GM18951 (cell line): ENCODE measurements around the gene LRRC45.

Experiments used
- POLR2A ChIP-seq: IDR thresholded peaks from 4 replicates; pipeline ENCODE4 v1.6.1; 2011; ENCODE audit warnings: mild to moderate bottlenecking; ENCODE audit not compliant: insufficient read length, insufficient read depth; ENCODE audit errors: extremely low read depth
- in situ Hi-C: fragments of 300-500 bp; cut with MboI; formaldehyde crosslinking; loops from one replicate; pipeline ENCODE4 v1.12.0; 2022; ENCODE audit warnings: low sequenced_read_pairs, mixed read lengths, inconsistent platforms; ENCODE audit not compliant: unreplicated experiment

The LRRC45 gene

DNA sequence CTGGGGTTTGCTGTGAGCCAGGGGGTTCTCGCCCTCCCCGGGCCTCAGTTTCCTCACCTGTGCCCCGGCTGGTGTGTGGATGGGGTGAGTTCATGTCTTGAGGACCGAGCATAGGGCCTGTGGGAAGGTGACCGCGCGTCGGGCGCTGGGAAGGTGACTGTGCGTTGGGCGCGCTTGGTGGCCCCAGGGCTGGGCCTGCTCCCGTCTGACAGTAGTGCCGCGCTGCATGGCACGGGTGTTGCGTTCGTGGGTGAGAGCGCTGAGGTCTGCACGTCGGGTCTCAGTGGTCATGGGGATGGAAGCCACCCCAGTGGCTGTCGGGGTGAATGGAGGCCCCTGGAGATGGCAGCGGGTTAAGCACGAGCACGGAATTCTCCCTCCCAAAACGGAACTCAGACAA, 36.5 kb upstream of the LRRC45 start:
- no peak for TF ChIP-seq POLR2A
- in situ Hi-C loops, result no loop called here

GRCh38 chr17:81987161-81987770, 35.8 kb upstream of the LRRC45 start:
- in situ Hi-C loops, result no loop called here
- TF ChIP-seq POLR2A, result no peak

DNA sequence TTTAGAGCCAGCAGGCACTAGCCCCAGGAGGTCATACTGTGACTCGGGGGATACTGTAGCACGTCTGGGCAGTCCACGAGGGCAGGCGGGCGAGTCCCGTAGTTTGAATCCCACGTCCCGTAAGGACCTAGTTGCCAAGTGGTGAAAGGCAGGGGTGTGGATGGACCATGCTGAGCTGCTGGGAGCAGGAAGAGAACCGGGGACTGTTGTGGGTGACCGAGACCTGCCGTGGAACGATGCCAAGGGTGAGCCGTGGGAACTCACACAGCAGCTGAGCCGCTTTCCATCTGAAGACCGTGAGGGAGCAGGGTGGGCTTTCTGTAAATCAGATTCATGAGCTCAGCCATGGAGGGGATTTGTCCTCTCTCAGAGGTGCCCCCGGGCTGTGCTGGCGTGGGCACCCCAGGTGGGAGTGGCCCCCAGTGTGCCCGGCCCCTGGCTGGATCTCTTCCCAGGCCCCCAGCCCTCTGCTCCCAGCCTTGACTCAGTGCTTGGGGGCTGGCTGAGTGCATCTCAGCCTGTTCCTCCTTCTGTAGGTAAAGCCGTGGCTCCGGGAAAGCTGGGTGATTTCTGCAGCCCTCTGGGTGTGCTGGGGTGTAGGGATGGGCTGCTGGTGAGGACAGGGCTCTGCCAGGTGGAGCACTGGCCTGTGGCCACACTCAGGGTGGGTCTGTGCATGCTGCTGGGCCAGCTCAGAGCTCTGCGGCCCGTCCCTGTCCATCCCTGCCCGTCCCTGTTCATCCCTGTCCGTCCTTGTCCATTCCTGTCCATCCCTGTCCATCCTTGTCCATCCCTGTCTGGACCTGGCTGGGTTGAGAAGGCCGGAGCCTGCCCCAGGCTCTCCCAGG, 32.0 kb upstream of the LRRC45 start:
- in situ Hi-C loops, result no loop called here
- TF ChIP-seq POLR2A, result no peak

DNA sequence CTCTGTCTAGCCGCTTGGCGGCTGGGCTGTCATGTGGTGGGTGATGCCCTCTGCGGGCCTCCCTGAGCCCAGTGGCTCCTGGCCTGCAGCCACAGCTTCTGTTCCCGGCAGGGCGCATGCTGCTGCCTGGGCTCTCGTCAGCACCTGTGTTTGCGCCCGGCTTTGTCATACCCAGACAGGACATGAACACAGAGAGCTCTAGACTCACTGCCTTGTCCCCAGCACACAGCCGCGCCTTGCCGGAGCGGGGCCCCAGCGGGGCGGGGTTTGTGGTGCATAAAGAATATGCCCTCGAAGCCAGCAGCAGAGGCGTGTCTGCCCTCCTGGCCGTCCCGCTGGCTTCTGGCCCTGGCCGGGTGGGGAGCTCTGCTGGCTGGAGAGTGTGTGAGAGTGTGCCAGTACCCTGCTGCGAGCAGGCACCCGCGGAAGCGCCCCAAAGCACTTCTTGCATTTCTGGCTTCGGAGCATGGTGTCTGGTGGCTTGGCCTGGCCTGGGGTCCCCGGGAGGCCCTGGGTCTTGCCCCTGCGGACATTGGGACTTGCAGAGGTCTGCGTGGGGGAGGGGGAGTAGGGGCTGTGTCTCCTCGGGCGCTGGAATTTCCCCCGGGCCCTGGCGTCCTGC, 31.3 kb upstream of the LRRC45 start:
- TF ChIP-seq POLR2A, result no peak
- in situ Hi-C loops, result no loop called here

DNA sequence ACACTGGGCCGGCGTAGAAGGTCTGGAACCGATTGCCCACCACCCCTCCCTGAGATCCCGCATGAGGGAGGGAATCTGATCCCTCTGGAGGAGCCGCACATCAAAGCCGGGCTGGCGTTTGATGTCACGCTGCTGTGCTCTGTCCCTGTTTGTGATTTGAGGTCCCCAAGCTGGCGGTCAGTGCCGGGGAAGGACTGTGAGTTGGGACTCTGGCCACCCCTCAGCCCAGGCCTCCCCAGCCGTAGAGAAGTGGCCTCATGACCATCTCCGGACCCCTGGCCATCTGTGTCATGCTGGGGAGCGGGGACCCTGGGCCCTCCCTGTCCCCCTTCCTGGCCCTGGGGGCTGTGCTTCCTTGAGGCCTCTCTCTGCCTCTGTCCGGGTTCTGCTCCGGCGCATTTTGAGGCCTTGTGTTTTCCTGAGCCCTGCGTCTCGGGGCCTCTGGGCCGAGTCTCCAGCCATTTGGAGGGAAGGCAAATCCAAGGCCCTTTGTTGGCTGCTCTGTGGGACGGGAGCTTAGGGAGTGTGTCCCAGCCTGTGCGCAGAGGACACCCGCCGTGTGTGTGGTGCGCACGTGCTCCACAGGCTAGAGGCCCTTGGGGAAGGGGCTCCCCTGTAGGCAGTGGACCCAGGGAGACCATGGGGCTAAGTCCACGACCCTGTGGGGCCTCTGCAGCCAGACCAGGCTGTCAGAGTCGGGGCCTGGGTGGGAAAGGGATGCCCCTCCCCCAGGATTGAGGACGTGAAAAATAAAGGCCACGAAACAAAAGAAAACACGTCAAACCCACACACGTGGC, 30.6 kb upstream of the LRRC45 start:
- in situ Hi-C loops, result no loop called here
- no peak for TF ChIP-seq POLR2A

GRCh38 chr17:81993729-81994592, 29.1 kb upstream of the LRRC45 start:
- in situ Hi-C loops, result no loop called here

DNA sequence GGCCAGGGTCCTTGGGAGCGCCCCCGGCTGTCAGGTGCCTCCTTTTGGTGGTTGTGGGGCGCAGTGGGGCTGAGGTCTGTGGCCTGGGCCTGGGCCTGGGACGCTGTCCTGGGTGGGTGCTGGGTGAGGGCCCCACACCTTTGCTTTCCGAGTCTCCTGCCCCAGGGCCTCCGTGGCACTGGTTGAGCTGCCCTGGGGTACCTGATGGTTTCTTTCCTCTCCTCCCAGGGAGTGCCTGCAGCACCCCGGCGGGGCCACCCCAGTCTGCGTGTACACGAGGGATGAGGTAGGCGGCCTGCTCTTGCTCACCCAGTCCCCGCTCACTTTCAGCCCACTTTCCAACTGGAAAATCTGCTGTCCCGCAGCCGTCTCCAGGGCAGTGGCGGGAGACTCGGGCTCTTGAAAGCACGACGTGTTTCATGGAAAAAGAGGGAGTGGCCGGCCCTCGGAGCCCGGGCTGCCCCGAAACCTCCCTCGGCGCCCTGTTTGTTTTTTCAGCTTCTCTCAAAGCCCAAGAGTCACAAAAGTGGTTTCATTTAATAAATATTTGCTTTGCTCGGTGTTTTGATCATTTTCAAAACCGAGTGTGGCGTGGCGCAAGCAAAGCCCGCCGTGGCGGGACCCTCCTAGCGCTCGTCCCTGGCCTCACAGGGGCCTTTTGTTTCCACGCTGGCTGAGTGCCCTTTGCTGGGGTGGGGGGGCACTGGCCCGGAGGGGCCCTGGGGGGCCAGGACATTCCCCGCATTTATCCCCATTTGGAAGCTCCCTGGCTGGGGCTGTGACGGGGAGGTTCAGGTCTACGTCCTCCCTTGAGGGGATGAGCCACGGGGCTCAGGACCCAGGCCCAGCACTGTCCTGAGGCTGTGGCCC, 28.3 kb upstream of the LRRC45 start:
- no peak for TF ChIP-seq POLR2A

More at GRCh38 chr17:81993729-81994592, 29.1 kb upstream of the LRRC45 start:
- TF ChIP-seq POLR2A, result no peak

DNA sequence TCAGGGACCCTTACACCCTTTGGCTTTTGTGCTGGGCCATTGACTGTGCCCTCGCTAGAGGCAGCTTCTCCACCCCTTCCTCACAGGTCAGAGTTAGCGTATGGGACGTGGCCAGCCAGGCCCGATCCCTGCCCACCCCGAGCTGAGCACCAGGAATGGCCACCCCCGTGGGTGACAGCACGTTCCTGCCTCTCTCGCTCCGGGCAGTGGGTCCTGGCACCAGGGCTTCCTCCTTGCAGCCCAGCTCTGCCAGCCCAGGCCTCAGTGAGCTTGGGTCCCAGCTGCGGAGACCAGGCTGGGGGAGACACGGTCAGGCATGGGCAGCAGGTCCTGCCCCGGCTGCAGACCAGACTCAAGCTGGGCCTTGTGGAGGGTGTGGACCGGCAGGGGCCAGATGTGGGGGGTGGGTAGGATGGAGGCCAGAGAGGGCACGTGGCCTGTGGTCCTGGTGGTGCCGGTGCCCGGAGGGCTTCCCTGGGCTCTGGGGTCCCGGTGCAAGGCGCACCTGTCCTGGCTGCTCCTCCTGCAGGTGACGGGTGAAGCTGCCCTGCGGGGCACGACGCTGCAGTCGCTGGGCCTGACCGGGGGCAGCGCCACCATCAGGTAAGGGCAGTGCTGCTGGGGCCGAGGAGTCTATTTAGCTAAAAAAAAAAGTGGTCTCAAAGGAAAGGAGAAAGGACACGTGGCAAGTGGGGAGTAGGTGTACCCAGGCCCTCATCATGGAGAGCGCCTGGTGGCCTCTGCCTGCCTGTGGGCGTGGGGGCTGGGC, 27.5 kb upstream of the LRRC45 start:
- in situ Hi-C loops, result no loop called here
- no peak for TF ChIP-seq POLR2A

More for the DNA sequence above, 28.3 kb upstream of the LRRC45 start:
- in situ Hi-C loops, result no loop called here

GRCh38 chr17:81996232-81996756, 26.8 kb upstream of the LRRC45 start:
- in situ Hi-C loops, result no loop called here
- TF ChIP-seq POLR2A, result no peak

- no peak for TF ChIP-seq POLR2A
- in situ Hi-C loops, result no loop called here
Measured at GRCh38 chr17:81996757-81997441, 26.2 kb upstream of the LRRC45 start.

- TF ChIP-seq POLR2A, result no peak
- in situ Hi-C loops, result no loop called here
Measured at GRCh38 chr17:81998212-81998611, 24.9 kb upstream of the LRRC45 start.
